ENCODE results near the gene NKIRAS1.

Gene NKIRAS1

GRCh38 chr3:23915537-23916108, 1.2 kb downstream of the NKIRAS1 start (continued):
- TF ChIP-seq, protein P1, sequence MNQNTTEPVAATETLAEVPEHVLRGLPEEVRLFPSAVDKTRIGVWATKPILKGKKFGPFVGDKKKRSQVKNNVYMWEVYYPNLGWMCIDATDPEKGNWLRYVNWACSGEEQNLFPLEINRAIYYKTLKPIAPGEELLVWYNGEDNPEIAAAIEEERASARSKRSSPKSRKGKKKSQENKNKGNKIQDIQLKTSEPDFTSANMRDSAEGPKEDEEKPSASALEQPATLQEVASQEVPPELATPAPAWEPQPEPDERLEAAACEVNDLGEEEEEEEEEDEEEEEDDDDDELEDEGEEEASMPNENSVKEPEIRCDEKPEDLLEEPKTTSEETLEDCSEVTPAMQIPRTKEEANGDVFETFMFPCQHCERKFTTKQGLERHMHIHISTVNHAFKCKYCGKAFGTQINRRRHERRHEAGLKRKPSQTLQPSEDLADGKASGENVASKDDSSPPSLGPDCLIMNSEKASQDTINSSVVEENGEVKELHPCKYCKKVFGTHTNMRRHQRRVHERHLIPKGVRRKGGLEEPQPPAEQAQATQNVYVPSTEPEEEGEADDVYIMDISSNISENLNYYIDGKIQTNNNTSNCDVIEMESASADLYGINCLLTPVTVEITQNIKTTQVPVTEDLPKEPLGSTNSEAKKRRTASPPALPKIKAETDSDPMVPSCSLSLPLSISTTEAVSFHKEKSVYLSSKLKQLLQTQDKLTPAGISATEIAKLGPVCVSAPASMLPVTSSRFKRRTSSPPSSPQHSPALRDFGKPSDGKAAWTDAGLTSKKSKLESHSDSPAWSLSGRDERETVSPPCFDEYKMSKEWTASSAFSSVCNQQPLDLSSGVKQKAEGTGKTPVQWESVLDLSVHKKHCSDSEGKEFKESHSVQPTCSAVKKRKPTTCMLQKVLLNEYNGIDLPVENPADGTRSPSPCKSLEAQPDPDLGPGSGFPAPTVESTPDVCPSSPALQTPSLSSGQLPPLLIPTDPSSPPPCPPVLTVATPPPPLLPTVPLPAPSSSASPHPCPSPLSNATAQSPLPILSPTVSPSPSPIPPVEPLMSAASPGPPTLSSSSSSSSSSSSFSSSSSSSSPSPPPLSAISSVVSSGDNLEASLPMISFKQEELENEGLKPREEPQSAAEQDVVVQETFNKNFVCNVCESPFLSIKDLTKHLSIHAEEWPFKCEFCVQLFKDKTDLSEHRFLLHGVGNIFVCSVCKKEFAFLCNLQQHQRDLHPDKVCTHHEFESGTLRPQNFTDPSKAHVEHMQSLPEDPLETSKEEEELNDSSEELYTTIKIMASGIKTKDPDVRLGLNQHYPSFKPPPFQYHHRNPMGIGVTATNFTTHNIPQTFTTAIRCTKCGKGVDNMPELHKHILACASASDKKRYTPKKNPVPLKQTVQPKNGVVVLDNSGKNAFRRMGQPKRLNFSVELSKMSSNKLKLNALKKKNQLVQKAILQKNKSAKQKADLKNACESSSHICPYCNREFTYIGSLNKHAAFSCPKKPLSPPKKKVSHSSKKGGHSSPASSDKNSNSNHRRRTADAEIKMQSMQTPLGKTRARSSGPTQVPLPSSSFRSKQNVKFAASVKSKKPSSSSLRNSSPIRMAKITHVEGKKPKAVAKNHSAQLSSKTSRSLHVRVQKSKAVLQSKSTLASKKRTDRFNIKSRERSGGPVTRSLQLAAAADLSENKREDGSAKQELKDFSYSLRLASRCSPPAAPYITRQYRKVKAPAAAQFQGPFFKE (tag by site-specific recombination; IDR thresholded peaks at IDR 0.05; ENCODE audit: borderline replicate concordance) = no peak
- TF ChIP-seq ZNF324 (tag by site-specific recombination; IDR thresholded peaks at IDR 0.05) = peak; percentile 68; the same call in 1 of the 2 replicates
- TF ChIP-seq ZNF169 (tag by site-specific recombination; IDR thresholded peaks at IDR 0.05) = no peak
- no peak for TF ChIP-seq SP3 (tag by site-specific recombination; IDR thresholded peaks at IDR 0.05)
- TF ChIP-seq ZNF394 (tag by site-specific recombination; IDR thresholded peaks at IDR 0.05; ENCODE audit: borderline replicate concordance) = peak; percentile 57; the same call in 1 of the 2 replicates
- no peak for TF ChIP-seq TRIM28 (IDR thresholded peaks at IDR 0.05; ENCODE audit: borderline replicate concordance, low read length)
- TF ChIP-seq ZNF10 (tag by site-specific recombination; IDR thresholded peaks at IDR 0.05) = peak; percentile 72; the same call in 1 of the 2 replicates
- TF ChIP-seq ZNF747 (tag by site-specific recombination; IDR thresholded peaks at IDR 0.05) = no peak
- no peak for TF ChIP-seq ZNF555 (tag by site-specific recombination; conservative IDR thresholded peaks at IDR 0.05)
- peak; percentile 17; the same call in 1 of the 2 replicates for TF ChIP-seq ZNF311 (tag by site-specific recombination; IDR thresholded peaks at IDR 0.05; ENCODE audit: borderline replicate concordance)
- no peak; the same call in 1 of the 2 replicates for TF ChIP-seq ZNF664 (tag by site-specific recombination; IDR thresholded peaks at IDR 0.05)
- no peak for TF ChIP-seq ZNF473 (tag by site-specific recombination; IDR thresholded peaks at IDR 0.05)
- TF ChIP-seq ZBTB21 (tag by site-specific recombination; IDR thresholded peaks at IDR 0.05) = peak; percentile 98
- TF ChIP-seq ZNF404 (tag by site-specific recombination; IDR thresholded peaks at IDR 0.05) = no peak
- TF ChIP-seq ZNF133 (tag by site-specific recombination; IDR thresholded peaks at IDR 0.05) = no peak
- TF ChIP-seq ZNF202 (tag by site-specific recombination; IDR thresholded peaks at IDR 0.05; ENCODE audit: borderline replicate concordance) = no peak
- TF ChIP-seq ZNF639 (tag by site-specific recombination; IDR thresholded peaks at IDR 0.05) = 0 out of 2 replicates have a peak, but pooled peaks have one; percentile 60
- TF ChIP-seq ZNF2 (tag by site-specific recombination; IDR thresholded peaks at IDR 0.05) = peak; percentile 91
- TF ChIP-seq GLIS1 (tag by site-specific recombination; IDR thresholded peaks at IDR 0.05) = peak; percentile 62
- no peak for TF ChIP-seq ZNF529 (tag by site-specific recombination; IDR thresholded peaks at IDR 0.05; ENCODE audit: insufficient replicate concordance)
- TF ChIP-seq ZNF560 (tag by site-specific recombination; IDR thresholded peaks at IDR 0.05; ENCODE audit: borderline replicate concordance) = no peak
- TF ChIP-seq ZNF513 (tag by site-specific recombination; IDR thresholded peaks at IDR 0.05) = no peak
- TF ChIP-seq ZNF658 (tag by site-specific recombination; IDR thresholded peaks at IDR 0.05) = no peak
- TF ChIP-seq SP2 (tag by site-specific recombination; IDR thresholded peaks at IDR 0.05) = peak; percentile 57
- no peak for TF ChIP-seq ZFP41 (tag by site-specific recombination; IDR thresholded peaks at IDR 0.05; ENCODE audit: borderline replicate concordance)
- peak; percentile 72 for TF ChIP-seq PRDM10 (tag by site-specific recombination; IDR thresholded peaks at IDR 0.05)
- 0 out of 2 replicates have a peak, but pooled peaks have one; percentile 8 for TF ChIP-seq ZNF362 (tag by site-specific recombination; IDR thresholded peaks at IDR 0.05)
